Stimulated activated naive CD8-positive, alpha-beta T cell treated with anti-CD3 and anti-CD28 coated beads, Interleukin-15, Interleukin-2, amounts not matched to agents 100 ng/mL and 50 ng/mL, for 24 hours (primary cell): Measurements from ENCODE around the gene DES.

Experiments
- H3K27ac Mint-ChIP-seq: one replicate; pipeline ENCODE4 v1.8.0; 2021; ENCODE audit warnings: mild to moderate bottlenecking, mixed read lengths
- H3K27me3 Mint-ChIP-seq: one replicate; pipeline ENCODE4 v1.8.0; 2021; ENCODE audit warnings: mixed read lengths
- H3K36me3 Mint-ChIP-seq: one replicate; pipeline ENCODE4 v1.8.0; 2021; ENCODE audit warnings: low read depth, mixed read lengths
- H3K4me1 Mint-ChIP-seq: one replicate; pipeline ENCODE4 v1.8.0; 2021; ENCODE audit warnings: low read depth, mixed read lengths
- H3K4me3 Mint-ChIP-seq: one replicate; pipeline ENCODE4 v1.8.0; 2021; ENCODE audit warnings: mild to moderate bottlenecking, mixed read lengths
- H3K9me3 Mint-ChIP-seq: one replicate; pipeline ENCODE4 v1.8.0; 2021; ENCODE audit warnings: mixed read lengths

Gene DES

DNA sequence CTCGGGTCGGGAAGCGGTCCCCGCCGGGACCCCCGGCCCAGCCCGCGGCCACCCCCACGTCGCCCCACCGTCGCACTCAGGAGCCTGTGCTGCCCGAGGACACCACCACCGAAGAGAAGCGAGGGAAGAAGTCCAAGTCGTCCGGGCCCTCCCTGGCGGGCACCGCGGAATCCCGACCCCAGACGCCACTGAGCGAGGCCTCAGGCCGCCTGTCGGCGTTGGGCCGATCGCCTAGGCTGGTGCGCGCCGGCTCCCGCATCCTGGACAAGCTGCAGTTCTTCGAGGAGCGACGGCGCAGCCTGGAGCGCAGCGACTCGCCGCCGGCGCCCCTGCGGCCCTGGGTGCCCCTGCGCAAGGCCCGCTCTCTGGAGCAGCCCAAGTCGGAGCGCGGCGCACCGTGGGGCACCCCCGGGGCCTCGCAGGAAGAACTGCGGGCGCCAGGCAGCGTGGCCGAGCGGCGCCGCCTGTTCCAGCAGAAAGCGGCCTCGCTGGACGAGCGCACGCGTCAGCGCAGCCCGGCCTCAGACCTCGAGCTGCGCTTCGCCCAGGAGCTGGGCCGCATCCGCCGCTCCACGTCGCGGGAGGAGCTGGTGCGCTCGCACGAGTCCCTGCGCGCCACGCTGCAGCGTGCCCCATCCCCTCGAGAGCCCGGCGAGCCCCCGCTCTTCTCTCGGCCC is 30.1 kb downstream of the DES start:
- Mint-ChIP-seq H3K27me3 (peaks cover 16% of the 10 kb centered on the region), H3K4me1 (peaks cover 15% of the 10 kb centered on the region), H3K9me3 (no peaks in the 10 kb centered on the region), H3K4me3 (no peak overlapping the region), H3K36me3 (no peaks in the 10 kb centered on the region), H3K27ac (no peak overlapping the region)

DNA sequence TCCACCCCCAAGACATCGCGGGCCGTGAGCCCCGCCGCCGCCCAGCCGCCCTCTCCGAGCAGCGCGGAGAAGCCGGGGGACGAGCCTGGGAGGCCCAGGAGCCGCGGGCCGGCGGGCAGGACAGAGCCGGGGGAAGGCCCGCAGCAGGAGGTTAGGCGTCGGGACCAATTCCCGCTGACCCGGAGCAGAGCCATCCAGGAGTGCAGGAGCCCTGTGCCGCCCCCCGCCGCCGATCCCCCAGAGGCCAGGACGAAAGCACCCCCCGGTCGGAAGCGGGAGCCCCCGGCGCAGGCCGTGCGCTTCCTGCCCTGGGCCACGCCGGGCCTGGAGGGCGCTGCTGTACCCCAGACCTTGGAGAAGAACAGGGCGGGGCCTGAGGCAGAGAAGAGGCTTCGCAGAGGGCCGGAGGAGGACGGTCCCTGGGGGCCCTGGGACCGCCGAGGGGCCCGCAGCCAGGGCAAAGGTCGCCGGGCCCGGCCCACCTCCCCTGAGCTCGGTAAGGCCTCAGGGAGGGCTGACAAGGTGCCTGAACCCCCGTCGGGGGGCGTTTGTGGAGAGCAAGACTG is 30.7 kb downstream of the DES start:
- Mint-ChIP-seq H3K27me3 (peaks cover 16% of the 10 kb centered on the region), H3K9me3 (no peaks in the 10 kb centered on the region), H3K4me1 (peaks cover 15% of the 10 kb centered on the region), H3K4me3 (no peak overlapping the region), H3K27ac (no peak overlapping the region), H3K36me3 (no peaks in the 10 kb centered on the region)

- Mint-ChIP-seq H3K27me3 (peaks cover 16% of the 10 kb centered on the region), H3K27ac (no peak overlapping the region)
Measured at GRCh38 chr2:219449609-219450008, 31.4 kb downstream of the DES start.

DNA sequence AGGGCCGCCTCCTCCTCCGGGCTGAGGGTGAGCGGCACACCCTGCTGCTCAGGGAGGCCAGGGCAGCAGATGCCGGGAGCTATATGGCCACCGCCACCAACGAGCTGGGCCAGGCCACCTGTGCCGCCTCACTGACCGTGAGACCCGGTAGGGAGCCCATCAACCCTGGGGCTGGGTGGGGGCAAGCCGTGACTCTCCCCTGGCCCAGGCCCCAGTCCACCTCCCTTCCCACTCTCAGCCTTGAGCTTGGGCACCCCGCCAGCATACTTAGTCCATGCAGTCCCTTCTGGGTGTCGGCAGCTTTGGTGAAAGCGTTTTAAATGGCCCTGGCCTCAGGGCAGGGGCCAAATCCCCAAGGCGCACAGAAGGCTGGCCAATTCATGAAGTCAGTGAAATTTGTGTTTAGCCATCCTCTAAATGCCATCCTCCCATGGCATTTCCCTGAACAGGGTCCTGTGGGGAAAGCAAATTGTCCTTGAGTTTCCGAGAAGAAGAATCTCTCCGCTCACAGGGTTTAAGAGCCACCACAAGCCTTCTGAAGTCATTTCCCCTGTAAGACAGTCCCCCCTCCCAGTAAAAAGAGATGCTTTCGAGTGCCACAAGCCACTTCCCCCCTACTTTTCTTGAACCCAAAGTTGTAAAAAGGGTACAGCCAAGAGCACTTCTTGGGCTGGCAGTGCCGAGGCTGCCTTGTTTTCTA is 33.6 kb downstream of the DES start:
- Mint-ChIP-seq H3K27ac (no peak overlapping the region), H3K36me3 (no peaks in the 10 kb centered on the region), H3K4me3 (no peak overlapping the region), H3K4me1 (peaks cover 15% of the 10 kb centered on the region), H3K27me3 (peaks cover 16% of the 10 kb centered on the region), H3K9me3 (no peaks in the 10 kb centered on the region)

More at GRCh38 chr2:219449609-219450008, 31.4 kb downstream of the DES start:
- H3K9me3 Mint-ChIP-seq, result no peaks in the 10 kb centered on the region
- H3K4me1 Mint-ChIP-seq, result peaks cover 15% of the 10 kb centered on the region
- H3K4me3 Mint-ChIP-seq, result no peak overlapping the region
- no peaks in the 10 kb centered on the region for H3K36me3 Mint-ChIP-seq

GRCh38 chr2:219452361-219453317 is 34.5 kb downstream of the DES start:
- peaks cover 16% of the 10 kb centered on the region for H3K4me1 Mint-ChIP-seq
- no peak overlapping the region for H3K4me3 Mint-ChIP-seq
- H3K27me3 Mint-ChIP-seq, result peaks cover 16% of the 10 kb centered on the region
- H3K9me3 Mint-ChIP-seq, result no peaks in the 10 kb centered on the region
- H3K36me3 Mint-ChIP-seq, result no peaks in the 10 kb centered on the region
- no peak overlapping the region for H3K27ac Mint-ChIP-seq

DNA sequence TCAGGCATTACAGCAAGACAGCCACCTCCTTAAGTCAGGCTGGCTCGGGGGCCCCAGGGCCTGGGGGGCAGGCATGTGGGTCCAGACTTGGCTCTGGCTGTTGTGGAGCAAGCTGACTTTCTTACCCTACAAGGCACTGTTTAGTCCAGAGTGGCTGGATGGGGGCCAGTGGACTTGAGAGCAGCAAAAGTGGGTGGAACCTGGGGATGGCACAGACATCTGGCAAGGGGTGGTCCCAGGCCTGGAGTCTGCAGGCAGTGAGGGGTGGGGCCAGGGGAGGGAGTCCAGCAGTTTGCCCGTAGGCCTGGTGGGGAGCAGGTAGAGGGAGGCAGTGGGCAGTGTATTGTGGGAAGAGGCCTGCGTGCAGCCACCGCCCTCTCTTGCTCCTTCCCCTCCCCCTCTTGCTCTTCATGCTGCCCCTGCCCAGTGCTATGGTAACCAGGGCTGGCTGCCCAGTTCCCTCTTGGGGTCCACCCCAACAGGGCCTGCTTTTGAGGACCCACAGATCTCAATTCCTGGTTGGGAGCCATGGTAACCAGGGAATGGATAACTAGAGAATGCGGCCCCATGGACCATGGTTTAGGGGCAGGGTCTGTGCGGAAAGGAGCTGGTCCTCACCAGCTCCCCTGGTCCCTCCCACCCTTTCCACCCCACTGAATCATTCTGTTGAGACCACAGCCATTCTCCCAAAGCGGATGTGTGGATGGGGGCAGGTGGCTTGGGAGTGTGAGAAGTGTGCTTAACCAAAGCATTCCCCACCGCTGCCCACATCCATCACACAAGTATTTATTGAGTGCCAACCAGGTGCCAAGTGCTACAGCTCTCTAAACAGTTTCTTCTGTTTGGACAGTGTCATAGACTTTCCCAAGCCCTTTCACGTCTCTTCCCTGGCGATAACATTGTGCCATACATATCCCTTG is 35.8 kb downstream of the DES start:
- Mint-ChIP-seq H3K27ac (no peak overlapping the region), H3K9me3 (no peaks in the 10 kb centered on the region), H3K27me3 (peaks cover 16% of the 10 kb centered on the region), H3K36me3 (no peaks in the 10 kb centered on the region), H3K4me1 (peaks cover 28% of the 10 kb centered on the region), H3K4me3 (no peak overlapping the region)

DNA sequence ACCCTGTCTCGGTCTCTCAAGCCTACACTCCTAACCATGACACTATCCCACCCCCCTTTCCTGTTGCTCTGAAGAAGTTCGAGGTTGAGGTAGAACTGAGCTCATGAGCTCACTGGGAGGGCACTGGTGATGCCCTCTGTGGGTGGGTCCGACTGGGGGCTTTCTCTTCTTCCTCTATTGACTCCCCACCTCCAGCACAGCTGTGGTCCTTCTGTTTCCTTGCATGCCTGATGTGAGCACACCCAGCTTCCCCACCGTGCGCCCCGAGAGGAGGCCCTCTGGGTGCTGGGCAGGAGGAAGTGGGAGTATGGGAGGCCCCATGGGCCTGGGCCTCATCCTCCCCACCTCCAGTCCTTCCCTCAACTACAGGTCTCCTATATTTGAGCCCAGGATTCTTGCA is 37.4 kb downstream of the DES start:
- Mint-ChIP-seq H3K4me3 (no peak overlapping the region), H3K27me3 (peaks cover 2% of the 10 kb centered on the region)

DNA sequence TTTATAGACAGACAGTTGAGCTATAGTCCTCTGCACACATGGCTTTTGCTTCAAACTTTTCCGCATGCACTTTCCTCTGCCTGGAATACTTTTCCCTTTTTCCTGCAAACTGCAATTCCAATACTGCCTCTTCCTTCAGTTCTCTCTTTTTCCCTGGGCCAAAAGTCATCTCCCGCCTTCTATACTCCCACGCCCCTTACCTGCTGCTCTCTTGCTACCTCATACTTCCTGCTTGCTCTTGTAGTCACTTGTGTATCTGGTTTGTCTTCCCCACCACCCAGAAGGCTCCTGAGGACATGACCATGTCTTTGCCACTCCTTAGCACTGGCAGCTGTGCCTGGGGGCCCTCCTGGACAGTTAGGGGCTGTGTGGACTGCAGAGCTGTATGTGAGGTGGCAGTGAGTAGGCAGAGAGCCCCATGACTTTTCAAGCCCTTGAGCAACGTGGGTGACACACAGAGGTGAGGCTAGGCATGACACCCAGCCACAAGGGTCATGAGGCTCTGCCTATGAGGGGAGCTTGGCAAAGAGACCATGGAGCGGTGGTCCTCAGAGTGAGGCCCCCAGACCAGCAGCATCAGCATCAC is 39.7 kb downstream of the DES start:
- Mint-ChIP-seq H3K27ac (no peak overlapping the region), H3K4me1 (peaks cover 13% of the 10 kb centered on the region), H3K9me3 (no peaks in the 10 kb centered on the region), H3K4me3 (no peak overlapping the region), H3K27me3 (no peaks in the 10 kb centered on the region), H3K36me3 (no peaks in the 10 kb centered on the region)

More for the DNA sequence above, 37.4 kb downstream of the DES start:
- Mint-ChIP-seq H3K27ac (peak overlapping the region; percentile 10), H3K4me1 (peaks cover 25% of the 10 kb centered on the region), H3K9me3 (no peaks in the 10 kb centered on the region), H3K36me3 (no peaks in the 10 kb centered on the region)

GRCh38 chr2:219458996-219459395 is 40.8 kb downstream of the DES start:
- H3K36me3 Mint-ChIP-seq, result no peaks in the 10 kb centered on the region
- H3K27ac Mint-ChIP-seq, result no peak overlapping the region
- peaks cover 13% of the 10 kb centered on the region for H3K4me1 Mint-ChIP-seq
- H3K9me3 Mint-ChIP-seq, result no peaks in the 10 kb centered on the region
- no peaks in the 10 kb centered on the region for H3K27me3 Mint-ChIP-seq
- H3K4me3 Mint-ChIP-seq, result no peak overlapping the region

DNA sequence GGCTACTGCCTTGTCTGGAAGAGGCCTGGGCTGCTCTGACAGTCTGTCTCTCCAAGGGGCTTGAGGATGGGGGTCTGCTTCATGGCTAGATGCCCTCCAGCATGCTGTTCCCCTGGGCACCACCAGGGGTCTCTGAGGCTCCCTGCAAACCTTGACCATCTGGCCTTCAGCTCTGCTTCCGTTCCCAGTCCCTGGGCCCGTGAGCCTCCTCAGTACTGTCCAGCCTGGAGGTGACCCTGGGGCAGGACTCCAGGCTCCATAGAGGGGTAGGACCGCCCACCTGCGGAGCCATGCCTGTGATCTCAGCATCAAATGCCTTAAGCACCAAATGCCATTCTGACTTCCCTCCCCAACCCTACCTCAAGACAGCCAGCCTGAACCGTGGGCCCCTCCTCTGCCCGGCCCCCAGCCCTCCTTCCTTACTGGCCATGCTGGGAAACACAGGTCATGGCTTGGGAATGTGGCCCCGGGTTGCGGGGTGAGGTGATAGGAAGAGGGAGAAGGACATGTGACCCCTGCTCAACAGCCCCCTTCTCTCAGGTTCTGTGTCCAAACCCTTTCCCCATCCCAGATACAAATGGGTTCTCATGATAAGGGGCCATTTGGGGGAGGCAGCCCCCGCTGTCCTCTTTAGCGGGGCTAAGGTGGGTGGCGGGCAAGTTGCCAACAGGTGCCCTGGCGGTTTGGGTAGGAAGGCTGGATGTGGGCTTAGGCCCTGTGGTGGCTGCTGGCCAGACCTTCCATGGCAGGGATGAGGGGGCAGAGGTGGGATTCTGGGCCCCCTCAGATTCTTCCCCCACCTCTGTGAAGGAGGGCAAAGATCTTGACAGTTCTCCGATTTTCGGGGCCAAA is 41.5 kb downstream of the DES start:
- no peaks in the 10 kb centered on the region for H3K36me3 Mint-ChIP-seq
- no peaks in the 10 kb centered on the region for H3K9me3 Mint-ChIP-seq
- H3K4me3 Mint-ChIP-seq, result no peak overlapping the region
- H3K27me3 Mint-ChIP-seq, result no peaks in the 10 kb centered on the region
- no peak overlapping the region for H3K27ac Mint-ChIP-seq
- peaks cover 13% of the 10 kb centered on the region for H3K4me1 Mint-ChIP-seq

DNA sequence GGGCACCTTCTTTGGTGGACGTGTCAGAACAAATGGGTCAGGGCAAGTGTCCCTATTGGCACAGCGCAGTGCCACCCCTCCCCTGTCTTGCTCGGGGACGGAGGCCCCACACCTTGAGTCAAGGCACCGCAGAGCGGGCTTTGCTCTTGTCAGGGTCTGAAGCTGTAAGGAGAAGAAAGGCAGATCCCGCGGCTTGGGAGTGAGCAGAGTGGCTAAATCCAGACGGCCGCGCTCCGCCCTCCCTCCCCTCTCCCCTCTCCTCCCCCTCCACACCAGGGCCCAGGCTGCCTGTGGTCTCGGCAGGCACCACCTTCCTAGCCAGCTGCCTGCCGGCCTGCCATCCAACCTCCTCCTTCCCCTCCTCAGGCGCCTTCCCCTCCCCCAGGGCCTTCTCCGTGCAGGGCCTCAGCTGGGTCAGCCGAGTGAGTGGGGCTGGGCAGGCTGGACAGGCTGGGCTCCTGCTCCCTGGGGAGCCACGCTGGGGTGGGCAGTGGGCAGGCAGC is 42.3 kb downstream of the DES start:
- no peak overlapping the region for H3K27ac Mint-ChIP-seq
- H3K4me3 Mint-ChIP-seq, result no peak overlapping the region
- H3K27me3 Mint-ChIP-seq, result no peaks in the 10 kb centered on the region
- no peaks in the 10 kb centered on the region for H3K36me3 Mint-ChIP-seq
- H3K9me3 Mint-ChIP-seq, result no peaks in the 10 kb centered on the region
- H3K4me1 Mint-ChIP-seq, result peaks cover 13% of the 10 kb centered on the region

GRCh38 chr2:219461047-219461514 is 42.9 kb downstream of the DES start:
- Mint-ChIP-seq H3K27me3 (no peaks in the 10 kb centered on the region), H3K4me1 (peaks cover 13% of the 10 kb centered on the region), H3K4me3 (no peak overlapping the region), H3K36me3 (no peaks in the 10 kb centered on the region), H3K9me3 (no peaks in the 10 kb centered on the region), H3K27ac (no peak overlapping the region)

GRCh38 chr2:219461669-219462068 is 43.5 kb downstream of the DES start:
- H3K27me3 Mint-ChIP-seq, result no peaks in the 10 kb centered on the region
- H3K9me3 Mint-ChIP-seq, result no peaks in the 10 kb centered on the region
- no peaks in the 10 kb centered on the region for H3K36me3 Mint-ChIP-seq
- H3K27ac Mint-ChIP-seq, result no peak overlapping the region
- H3K4me1 Mint-ChIP-seq, result peaks cover 13% of the 10 kb centered on the region
- H3K4me3 Mint-ChIP-seq, result no peak overlapping the region
